ENCODE results near the gene CFAP74. TPM values are rescaled to one million over a fixed set of nuclear protein-coding genes. Genes with fewer than 3 reads are reported as not detected.

CFAP74 gene
- total and polyA plus RNA-seq, 9 of the 15 experiments (the other 6 are each of a cell fraction or from before 2014, with no cell fraction given): 0.03 to 0.15 (median 0.05) TPM; not detected in 6

DNA sequence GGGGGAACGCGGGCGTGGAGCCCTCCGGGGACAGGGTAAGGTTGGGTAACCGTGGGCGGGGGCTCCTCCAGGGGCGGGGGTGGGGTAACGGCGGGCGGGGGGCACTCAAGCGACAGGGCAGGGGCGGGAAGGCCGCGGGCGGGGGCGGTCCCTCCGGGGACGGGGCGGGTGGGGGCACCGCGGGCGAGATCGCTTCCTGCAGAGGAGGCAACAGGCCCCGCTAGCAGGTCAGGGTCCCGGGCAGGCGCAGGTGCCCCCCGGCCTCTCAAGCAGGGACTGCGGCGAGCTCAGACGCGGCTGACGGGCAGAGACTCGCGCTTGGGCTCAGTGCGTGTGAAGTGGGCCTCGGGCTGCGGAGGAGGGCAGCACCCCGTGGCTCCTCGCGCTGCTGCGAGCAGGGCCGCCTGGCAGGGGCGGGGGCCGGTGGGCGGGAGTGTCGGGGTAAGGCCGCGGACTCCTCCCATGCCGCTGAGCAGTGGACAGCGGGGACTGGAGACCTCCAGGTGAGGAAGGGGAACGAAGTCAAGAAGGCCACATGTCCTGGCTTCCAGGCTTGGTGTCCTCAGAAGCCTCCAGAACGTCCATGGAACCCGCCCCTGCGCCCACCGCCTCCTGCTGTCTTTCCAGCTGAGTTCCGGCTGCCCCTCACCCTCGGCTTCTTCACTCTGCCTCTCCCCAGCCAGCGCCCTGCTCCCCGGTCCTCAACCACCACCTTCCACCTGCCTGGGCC, 112.1 kb downstream of the CFAP74 start (continued):
- TF ChIP-seq, protein P1, sequence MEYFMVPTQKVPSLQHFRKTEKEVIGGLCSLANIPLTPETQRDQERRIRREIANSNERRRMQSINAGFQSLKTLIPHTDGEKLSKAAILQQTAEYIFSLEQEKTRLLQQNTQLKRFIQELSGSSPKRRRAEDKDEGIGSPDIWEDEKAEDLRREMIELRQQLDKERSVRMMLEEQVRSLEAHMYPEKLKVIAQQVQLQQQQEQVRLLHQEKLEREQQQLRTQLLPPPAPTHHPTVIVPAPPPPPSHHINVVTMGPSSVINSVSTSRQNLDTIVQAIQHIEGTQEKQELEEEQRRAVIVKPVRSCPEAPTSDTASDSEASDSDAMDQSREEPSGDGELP (CRISPR knock-in tag; IDR thresholded peaks at IDR 0.05; ENCODE audit: borderline replicate concordance): peak; percentile 52
- TF ChIP-seq ARID1B (IDR thresholded peaks at IDR 0.05): no peak
- peak; percentile 79 for TF ChIP-seq RBFOX2 (IDR thresholded peaks at IDR 0.05; ENCODE audit: low read depth, low read length)
- TF ChIP-seq MIER1 (IDR thresholded peaks at IDR 0.05; ENCODE audit: low read depth): no peak
- TF ChIP-seq ZBTB7A (IDR thresholded peaks at IDR 0.05; ENCODE audit: borderline replicate concordance, control insufficient read depth, low read depth, low read length): peak; percentile 62; the same call in 1 of the 2 replicates
- no peak for TF ChIP-seq CSDE1 (IDR thresholded peaks at IDR 0.05)
- TF ChIP-seq SIX5 (IDR thresholded peaks at IDR 0.05; ENCODE audit: borderline replicate concordance in 1 of 2, insufficient read depth in 1 of 2, low read depth in 1 of 2, low read length in 2 of 2): no peak
- no peak for TF ChIP-seq MCM2 (IDR thresholded peaks at IDR 0.05; ENCODE audit: low read depth)
- no peak for TF ChIP-seq TRIM24 (IDR thresholded peaks at IDR 0.05)
- no peak for TF ChIP-seq CREB1 (IDR thresholded peaks at IDR 0.05)
- no peak; the same call in 1 of the 2 replicates for TF ChIP-seq CREB1 (CRISPR knock-in tag; IDR thresholded peaks at IDR 0.05)
- TF ChIP-seq, protein P2, sequence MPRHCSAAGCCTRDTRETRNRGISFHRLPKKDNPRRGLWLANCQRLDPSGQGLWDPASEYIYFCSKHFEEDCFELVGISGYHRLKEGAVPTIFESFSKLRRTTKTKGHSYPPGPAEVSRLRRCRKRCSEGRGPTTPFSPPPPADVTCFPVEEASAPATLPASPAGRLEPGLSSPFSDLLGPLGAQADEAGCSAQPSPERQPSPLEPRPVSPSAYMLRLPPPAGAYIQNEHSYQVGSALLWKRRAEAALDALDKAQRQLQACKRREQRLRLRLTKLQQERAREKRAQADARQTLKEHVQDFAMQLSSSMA (CRISPR knock-in tag; IDR thresholded peaks at IDR 0.05): no peak
- no peak for TF ChIP-seq ZZZ3 (IDR thresholded peaks at IDR 0.05)
- no peak for TF ChIP-seq CXXC5 (CRISPR knock-in tag; IDR thresholded peaks at IDR 0.05)
- no peak for TF ChIP-seq PTRF (tag; IDR thresholded peaks at IDR 0.05)
- TF ChIP-seq, protein P3, sequence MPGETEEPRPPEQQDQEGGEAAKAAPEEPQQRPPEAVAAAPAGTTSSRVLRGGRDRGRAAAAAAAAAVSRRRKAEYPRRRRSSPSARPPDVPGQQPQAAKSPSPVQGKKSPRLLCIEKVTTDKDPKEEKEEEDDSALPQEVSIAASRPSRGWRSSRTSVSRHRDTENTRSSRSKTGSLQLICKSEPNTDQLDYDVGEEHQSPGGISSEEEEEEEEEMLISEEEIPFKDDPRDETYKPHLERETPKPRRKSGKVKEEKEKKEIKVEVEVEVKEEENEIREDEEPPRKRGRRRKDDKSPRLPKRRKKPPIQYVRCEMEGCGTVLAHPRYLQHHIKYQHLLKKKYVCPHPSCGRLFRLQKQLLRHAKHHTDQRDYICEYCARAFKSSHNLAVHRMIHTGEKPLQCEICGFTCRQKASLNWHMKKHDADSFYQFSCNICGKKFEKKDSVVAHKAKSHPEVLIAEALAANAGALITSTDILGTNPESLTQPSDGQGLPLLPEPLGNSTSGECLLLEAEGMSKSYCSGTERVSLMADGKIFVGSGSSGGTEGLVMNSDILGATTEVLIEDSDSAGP (CRISPR knock-in tag; IDR thresholded peaks at IDR 0.05): peak; percentile 18
- no peak for TF ChIP-seq ZNF780A (CRISPR knock-in tag; IDR thresholded peaks at IDR 0.05)
- TF ChIP-seq ZNF324 (CRISPR knock-in tag; IDR thresholded peaks at IDR 0.05): no peak
- no peak for TF ChIP-seq PRPF4 (IDR thresholded peaks at IDR 0.05; ENCODE audit: insufficient read depth, low read depth, low read length, poor library complexity, severe bottlenecking)
- TF ChIP-seq POLR2G (IDR thresholded peaks at IDR 0.05; ENCODE audit: low read depth, low read length): peak; percentile 85
- TF ChIP-seq, protein P4, sequence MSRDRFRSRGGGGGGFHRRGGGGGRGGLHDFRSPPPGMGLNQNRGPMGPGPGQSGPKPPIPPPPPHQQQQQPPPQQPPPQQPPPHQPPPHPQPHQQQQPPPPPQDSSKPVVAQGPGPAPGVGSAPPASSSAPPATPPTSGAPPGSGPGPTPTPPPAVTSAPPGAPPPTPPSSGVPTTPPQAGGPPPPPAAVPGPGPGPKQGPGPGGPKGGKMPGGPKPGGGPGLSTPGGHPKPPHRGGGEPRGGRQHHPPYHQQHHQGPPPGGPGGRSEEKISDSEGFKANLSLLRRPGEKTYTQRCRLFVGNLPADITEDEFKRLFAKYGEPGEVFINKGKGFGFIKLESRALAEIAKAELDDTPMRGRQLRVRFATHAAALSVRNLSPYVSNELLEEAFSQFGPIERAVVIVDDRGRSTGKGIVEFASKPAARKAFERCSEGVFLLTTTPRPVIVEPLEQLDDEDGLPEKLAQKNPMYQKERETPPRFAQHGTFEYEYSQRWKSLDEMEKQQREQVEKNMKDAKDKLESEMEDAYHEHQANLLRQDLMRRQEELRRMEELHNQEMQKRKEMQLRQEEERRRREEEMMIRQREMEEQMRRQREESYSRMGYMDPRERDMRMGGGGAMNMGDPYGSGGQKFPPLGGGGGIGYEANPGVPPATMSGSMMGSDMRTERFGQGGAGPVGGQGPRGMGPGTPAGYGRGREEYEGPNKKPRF (IDR thresholded peaks at IDR 0.05; ENCODE audit: low read depth, low read length): no peak
- TF ChIP-seq TEAD4 (IDR thresholded peaks at IDR 0.05; ENCODE audit: low read length): no peak
- no peak for TF ChIP-seq TEAD4 (CRISPR knock-in tag; IDR thresholded peaks at IDR 0.05; ENCODE audit: borderline replicate concordance)
- TF ChIP-seq KDM4B (IDR thresholded peaks at IDR 0.05; ENCODE audit: borderline replicate concordance in 2 of 2, low read depth in 1 of 2): no peak
